Measurements from ENCODE around the gene MLLT1.
A peak's percentile ranks its signal among the peaks of the same experiment; 100 is the strongest.

The MLLT1 gene

GRCh38 chr19:6220385-6221191, 59.2 kb downstream of the MLLT1 start:
- DNase-seq = no peak

DNA sequence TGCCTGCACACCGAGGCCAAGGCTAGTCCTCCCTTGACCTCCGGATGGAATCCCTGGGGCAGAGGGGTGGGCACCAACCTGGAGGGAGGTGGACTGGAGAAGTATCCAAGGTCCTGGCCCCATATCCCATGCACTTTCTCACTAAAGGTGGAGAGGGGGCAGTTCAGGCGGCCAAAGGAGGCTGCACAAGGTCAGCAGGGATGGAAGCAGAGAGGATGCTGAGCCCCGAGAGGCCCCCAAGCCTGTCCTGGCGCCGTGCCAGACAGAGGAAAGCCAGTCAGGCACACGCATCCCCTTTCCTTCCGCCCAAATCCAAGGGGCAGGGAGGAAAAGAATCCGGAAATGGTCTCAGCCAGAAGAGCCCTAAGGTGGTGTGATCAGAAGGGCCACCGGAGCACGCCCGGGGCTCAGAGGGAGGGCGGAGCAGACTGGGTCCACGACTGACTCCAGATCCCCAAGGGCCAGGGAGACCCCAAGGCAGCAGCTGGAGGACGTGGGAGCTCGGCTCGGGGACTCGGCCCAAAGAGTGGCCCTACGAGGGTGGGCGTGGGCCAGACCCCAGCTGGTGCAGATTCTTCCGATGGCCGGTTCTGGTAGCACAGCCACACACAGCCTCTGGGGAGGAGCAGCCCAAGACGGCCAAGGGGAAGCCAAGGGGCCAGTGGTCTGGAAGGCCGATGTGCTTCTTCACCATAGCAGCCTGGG, 60.0 kb downstream of the MLLT1 start:
- no peak for DNase-seq

DNA sequence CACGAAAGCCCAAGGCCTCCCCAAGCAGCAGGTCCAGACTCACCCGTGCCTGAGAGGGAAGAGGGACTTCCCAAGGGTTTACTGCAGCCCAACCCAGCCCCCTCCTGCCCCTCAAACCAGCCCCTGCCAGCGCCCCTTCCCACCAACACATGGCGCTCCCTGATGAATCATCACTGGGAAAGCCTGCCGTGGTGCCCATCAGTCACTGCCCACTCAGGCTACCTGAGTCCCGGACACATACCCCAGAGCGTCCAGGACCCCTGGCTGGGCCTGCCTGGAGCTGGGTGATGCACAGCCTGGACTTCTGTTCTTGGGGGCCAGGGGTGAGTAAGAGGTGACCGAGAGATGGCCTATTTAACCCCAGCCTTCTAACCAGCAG, 60.6 kb downstream of the MLLT1 start:
- DNase-seq = no peak

DNA sequence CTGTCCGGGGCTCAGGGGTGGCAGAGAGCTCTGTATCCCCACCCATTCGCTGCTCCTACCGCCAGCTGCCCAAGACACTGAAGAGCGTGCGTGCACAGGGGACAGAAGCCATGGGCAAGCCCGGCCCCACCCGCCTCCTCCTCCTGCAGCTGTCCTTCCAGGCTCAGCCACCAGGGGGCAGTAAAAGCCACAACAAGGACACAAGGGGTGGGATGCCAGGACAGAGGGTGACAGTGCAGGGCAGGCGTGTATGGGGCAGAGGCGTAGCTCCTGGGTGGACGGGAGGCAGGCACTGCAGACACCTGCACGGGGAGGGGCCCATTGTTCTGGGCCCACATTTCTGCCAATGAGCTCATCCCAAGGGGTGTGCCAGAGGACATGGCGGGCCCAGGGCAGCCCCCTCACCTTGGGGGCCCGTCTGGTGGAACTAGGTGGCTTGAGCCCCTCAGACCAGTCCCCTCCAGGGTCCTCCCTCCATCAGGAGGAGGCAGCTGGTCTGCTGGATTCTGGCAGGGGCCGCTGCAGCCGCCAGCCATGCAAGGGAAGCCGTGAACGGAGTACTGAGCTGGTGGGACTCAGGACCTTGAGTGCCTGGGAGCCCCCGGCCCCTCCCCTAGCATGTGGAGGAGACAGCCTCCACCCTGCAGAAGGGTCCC, 61.2 kb downstream of the MLLT1 start:
- peak; percentile 31 for DNase-seq

- DNase-seq = no peak
These were observed 61.9 kb downstream of the MLLT1 start for GRCh38 chr19:6217752-6218334.

- no peak for DNase-seq
These were observed 62.6 kb downstream of the MLLT1 start for GRCh38 chr19:6216996-6217751.

DNA sequence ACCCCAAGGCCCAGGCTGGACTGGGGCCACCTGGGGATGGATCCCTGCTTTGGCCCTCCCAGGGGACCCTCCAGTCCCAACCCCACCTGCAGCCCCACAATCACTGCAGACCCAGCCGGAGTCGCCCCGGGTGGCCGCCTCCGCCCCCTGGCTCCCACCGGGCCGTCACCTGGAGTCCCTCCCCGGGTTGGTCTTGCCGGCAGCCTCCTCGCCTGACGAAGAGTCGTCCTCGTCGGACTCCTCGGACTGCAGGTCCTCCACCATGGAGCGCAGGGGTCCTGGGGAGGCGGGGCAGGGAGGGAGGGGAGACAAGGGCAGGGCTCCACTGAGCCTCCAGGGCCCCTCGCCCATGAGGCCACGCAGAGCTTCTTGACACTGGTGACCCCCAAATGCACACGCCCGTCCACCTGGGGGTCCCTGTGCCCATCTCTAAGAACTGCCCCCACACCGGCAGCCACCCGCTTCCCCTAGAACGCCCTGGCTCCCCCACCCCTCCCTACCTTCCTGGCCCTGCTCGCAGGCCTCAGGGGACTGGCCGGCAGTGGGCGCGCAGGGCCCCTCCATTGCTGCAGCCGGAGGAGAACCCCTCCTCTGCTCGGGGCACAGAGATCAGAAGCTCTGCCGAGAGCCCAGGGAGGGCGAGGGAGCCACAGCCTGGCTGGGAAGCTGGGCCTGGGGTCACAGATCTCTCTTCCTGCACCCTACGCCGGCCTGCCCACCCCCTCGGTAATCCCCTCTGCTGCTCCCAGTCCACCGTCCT, 63.4 kb downstream of the MLLT1 start:
- DNase-seq = no peak

- DNase-seq = no peak
These were observed 64.0 kb downstream of the MLLT1 start for GRCh38 chr19:6215701-6216235.

DNA sequence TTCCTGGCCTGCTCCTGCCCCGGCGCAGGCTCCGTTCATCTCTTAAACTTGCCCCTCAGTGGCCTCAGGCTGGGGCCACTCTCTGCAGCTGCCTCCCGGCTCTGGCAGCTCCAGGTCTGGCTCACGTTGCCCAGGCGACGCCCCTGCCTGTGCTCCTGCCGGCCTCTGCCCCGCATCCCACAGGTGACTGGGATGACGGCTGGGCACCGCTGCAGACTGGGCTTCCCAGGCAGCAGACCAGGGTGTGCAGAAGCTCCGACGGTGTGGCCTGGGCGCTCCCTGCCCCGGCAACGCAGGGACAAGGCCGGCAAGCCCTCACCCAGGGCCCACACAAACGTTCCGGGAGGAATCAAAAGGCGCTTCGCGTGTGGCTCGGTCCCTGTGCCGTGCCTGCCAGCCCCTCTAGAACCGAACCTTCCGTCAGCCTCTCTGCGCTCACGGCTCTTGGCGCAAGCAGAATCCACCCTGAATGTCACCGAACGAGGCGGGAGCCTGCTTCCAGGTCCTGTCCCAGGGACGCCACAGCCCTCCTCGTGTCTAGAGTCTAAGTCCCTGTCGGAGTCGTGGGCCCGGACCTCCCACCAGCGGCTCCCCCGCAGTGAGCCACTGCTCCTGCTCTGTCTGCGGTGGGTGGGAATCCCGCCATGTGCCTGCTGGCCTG, 64.8 kb downstream of the MLLT1 start:
- no peak for DNase-seq

DNA sequence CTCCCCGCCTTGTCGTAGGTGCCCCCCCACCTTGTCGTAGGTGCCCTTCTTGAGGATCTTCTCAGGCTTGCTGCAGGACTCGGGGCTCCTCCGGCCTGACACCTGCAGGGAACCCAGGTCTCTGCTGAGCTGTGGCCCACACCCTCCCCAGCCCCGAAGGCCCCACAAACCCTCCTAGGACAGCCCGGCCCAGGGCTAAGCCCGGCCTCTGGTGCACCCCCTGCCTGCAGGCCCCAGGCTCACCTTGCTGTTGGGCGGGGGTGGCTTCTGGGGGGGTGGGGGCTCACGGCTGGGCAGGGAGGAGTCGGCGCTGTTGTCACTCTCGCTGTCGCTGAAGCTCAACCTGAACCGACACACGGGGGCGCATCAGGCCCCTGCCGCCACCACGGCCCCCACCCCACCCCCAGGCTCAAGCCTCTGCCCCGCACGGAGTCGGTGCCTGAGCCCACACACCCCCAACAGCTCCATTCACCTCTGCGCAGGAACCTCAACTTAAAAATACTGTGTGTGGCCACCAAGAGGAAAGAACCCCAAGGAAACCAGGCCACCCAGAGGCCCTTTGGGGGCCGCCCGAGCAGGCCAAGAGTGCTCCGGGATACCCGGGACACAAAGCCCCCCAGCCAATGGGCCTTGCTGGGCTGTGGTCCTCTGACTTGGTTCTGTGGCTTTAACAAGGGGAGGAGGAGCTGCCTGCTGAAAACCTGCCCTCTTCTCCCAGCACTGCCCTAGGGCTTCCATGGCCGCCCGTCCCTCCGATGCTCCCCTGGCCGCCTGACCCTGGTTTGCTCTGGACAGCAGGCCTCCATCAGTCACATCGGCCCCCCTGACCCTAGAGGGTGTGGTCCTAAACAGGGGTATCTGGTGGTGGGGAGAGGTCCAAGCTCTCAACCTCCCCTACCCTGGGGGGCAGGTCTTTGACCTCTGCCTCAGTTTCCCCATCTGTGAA, 65.8 kb downstream of the MLLT1 start:
- no peak for DNase-seq

GRCh38 chr19:6213266-6213595, 66.5 kb downstream of the MLLT1 start:
- no peak for DNase-seq

GRCh38 chr19:6212403-6213265, 67.1 kb downstream of the MLLT1 start:
- no peak for DNase-seq

DNA sequence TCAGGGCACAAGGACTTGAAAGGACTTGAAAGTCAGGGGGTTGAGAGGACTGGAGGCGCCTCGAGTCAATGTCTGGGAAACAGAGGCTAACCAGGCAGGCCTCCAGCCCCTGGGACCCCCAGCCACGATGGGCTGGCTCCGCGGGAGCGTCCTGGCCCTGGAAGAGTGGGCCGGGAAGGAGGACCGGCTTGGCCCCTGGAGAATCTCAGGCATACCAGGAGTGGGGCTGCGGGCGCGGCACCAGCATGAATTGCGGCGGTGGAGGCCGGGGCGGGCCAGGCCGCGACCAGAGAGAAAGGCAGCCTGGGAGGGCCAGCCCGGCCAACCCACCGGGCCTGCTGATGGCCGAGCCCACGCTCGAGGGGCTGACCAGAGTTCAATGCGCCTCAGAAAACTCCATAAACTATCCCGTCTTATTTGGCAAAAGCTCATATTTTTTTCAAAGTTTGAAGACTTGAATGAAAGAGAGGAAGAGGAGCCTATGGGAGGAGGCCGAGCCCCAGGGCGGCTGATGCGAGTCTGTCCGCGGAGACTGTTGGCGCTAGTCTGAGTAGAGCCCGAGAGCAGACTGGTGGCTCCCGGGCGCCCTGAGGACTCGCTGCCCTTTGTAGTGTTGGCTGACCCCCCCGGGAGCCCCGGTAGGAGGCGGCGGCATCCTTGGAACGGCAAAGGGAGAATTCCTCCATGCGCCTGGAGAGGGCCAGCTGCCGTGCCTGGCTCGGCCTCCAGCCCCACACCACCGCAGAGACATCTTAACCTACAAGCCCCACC, 68.0 kb downstream of the MLLT1 start:
- DNase-seq = no peak

- DNase-seq = no peak
These were observed 68.8 kb downstream of the MLLT1 start for GRCh38 chr19:6210721-6211600.

GRCh38 chr19:6210091-6210490, 69.7 kb downstream of the MLLT1 start:
- DNase-seq = no peak

DNA sequence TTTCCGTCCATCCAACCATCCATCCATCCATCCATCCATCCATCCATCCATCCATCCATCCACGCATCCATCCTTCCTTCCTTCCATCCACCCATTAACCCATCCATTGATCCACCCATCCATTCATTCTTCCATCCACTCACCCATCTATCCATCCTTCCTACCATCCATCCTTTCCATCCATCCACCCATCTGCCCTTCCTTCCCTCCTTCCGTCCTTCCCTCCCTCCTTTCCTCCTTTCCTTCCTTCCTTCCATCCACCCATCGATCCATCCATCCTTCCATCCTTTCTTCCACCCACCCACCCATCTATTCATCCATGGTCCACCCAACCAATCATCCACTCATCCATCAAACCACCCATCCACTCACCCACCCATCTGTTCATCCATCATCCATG, 70.1 kb downstream of the MLLT1 start:
- no peak for DNase-seq

DNA sequence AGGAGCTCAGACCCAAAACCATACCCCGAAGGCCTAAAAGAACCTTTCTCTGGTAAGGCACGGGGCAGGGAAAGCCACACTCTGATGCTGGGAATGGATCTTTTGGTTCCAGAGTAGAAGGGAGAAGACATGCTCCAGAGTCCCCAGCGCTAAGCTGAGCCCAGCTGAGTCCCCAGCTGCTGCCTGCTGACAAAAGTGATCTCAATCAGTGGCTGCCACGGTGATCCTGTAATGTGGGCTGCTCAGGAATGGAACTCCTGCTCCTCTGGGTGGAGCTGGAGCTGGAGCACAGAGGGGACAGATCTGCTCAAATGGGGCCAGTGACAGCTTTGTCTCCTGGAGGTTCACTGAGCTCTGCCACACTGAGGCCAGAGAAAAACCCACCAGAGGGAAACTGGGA, 70.5 kb downstream of the MLLT1 start:
- no peak for DNase-seq
